NCI-H2171 treated with DMSO at 0.1 percent for 48 hours (cell line): ENCODE measurements around the gene PHPT1.
A peak's percentile ranks its signal among the peaks of the same experiment; 100 is the strongest.

ENCODE experiments used
- DNase-seq: peaks from one replicate; lab custom pipeline; 2025; lab: John Stamatoyannopoulos, UW

Gene PHPT1

GRCh38 chr9:136848393-136849037 is 694 bp upstream of the PHPT1 start:
- peak; percentile 76 for DNase-seq

GRCh38 chr9:136849960-136850865 is 1.0 kb downstream of the PHPT1 start:
- DNase-seq: no peak

- DNase-seq: no peak
These were observed 1.9 kb downstream of the PHPT1 start for GRCh38 chr9:136850866-136851775.

- no peak for DNase-seq
These were observed 2.9 kb downstream of the PHPT1 start, which contains the start of gene MAMDC4 for GRCh38 chr9:136851941-136852663. Gene MAMDC4, plus strand, starts transcription at chr9:136852346. Its CDS starts 71 bp downstream, at chr9:136852417.

- DNase-seq: no peak
These were observed 3.7 kb downstream of the PHPT1 start for GRCh38 chr9:136852664-136853595.

GRCh38 chr9:136853596-136854112 is 4.4 kb downstream of the PHPT1 start:
- no peak for DNase-seq

GRCh38 chr9:136854113-136854841 is 5.1 kb downstream of the PHPT1 start:
- no peak for DNase-seq

GRCh38 chr9:136854842-136855460 is 5.7 kb downstream of the PHPT1 start:
- no peak for DNase-seq

- no peak for DNase-seq
These were observed 6.4 kb downstream of the PHPT1 start for GRCh38 chr9:136855461-136856078.

- DNase-seq: no peak
These were observed 6.9 kb downstream of the PHPT1 start for GRCh38 chr9:136856079-136856476.

GRCh38 chr9:136856541-136857141 is 7.4 kb downstream of the PHPT1 start:
- no peak for DNase-seq

- no peak for DNase-seq
These were observed 8.0 kb downstream of the PHPT1 start for GRCh38 chr9:136857166-136857565.

GRCh38 chr9:136857581-136858412 is 8.6 kb downstream of the PHPT1 start:
- DNase-seq: no peak

- no peak for DNase-seq
These were observed 9.2 kb downstream of the PHPT1 start for GRCh38 chr9:136858452-136858843.

GRCh38 chr9:136858844-136859757 is 9.9 kb downstream of the PHPT1 start:
- no peak for DNase-seq

- DNase-seq: no peak
These were observed 11.3 kb downstream of the PHPT1 start for GRCh38 chr9:136860529-136860928.
